ENCODE measurements around the gene EBPL. TPM values are rescaled to one million over a fixed set of nuclear protein-coding genes. Genes with fewer than 3 reads are reported as not detected.

Gene EBPL
- total and polyA plus RNA-seq, 9 of the 15 experiments (the other 6 are each of a cell fraction or from before 2014, with no cell fraction given), result 5.2 to 68.3 (median 43.0) TPM

GRCh38 chr13:49641801-49642291, 49.4 kb downstream of the EBPL start (continued):
- no peak for TF ChIP-seq DIDO1 (tag; IDR thresholded peaks at IDR 0.05; ENCODE audit: low read depth)
- TF ChIP-seq SIRT6 (IDR thresholded peaks at IDR 0.05; ENCODE audit: low read depth, low read length), result no peak
- no peak for TF ChIP-seq ZNF407 (IDR thresholded peaks at IDR 0.05; ENCODE audit: low read depth)
- no peak for TF ChIP-seq ZNF124 (CRISPR knock-in tag; IDR thresholded peaks at IDR 0.05)
- no peak for TF ChIP-seq FOXA3 (CRISPR knock-in tag; conservative IDR thresholded peaks at IDR 0.05 in 1 of 2, IDR thresholded peaks at IDR 0.05 in 1 of 2)
- TF ChIP-seq RBM22 (IDR thresholded peaks at IDR 0.05; ENCODE audit: low read depth, low read length, poor library complexity, severe bottlenecking), result no peak
- TF ChIP-seq ZNF263 (CRISPR knock-in tag; IDR thresholded peaks at IDR 0.05; ENCODE audit: borderline replicate concordance), result no peak
- TF ChIP-seq JUND (IDR thresholded peaks at IDR 0.05; ENCODE audit: borderline replicate concordance, low read depth, low read length), result peak; percentile 70
- peak; percentile 59; the same call in 1 of the 3 replicates for TF ChIP-seq JUND (tag; IDR thresholded peaks at IDR 0.05; ENCODE audit: borderline replicate concordance, low read depth, low read length)
- TF ChIP-seq ZNF134 (CRISPR knock-in tag; conservative IDR thresholded peaks at IDR 0.05), result 0 out of 2 replicates have a peak, but pooled peaks have one; percentile 19
- no peak for TF ChIP-seq ZNF512 (tag; IDR thresholded peaks at IDR 0.05)
- no peak for TF ChIP-seq ZNF592 (IDR thresholded peaks at IDR 0.05)
- TF ChIP-seq PHF21A (IDR thresholded peaks at IDR 0.05; ENCODE audit: borderline replicate concordance, low read depth), result no peak
- no peak for TF ChIP-seq BRF1 (IDR thresholded peaks at IDR 0.05; ENCODE audit: borderline replicate concordance, extremely low read depth, insufficient read length)
